Mammary epithelial cell (primary cell): ENCODE data around the gene ABCA6.

ENCODE experiments used
- EZH2 ChIP-seq: IDR thresholded peaks from 2 replicates; pipeline ENCODE4 v1.6.1; 2012; ENCODE audit warnings: low read length, inconsistent platforms, borderline replicate concordance
- TF ChIP-seq, protein P1 (sequence below), 2 donors: IDR thresholded peaks in 1 of 2; conservative IDR thresholded peaks in 1 of 2; 2 replicates each; pipeline ENCODE4 v1.5.1; 2011 to 2012; ENCODE audit warnings: inconsistent platforms in 2 of 2, low read length in 2 of 2, mild to moderate bottlenecking in 2 of 2, control low read depth in 1 of 2, low read depth in 1 of 2; ENCODE audit not compliant: insufficient read depth in 1 of 2; ENCODE audit errors: extremely low read depth in 1 of 2

DNA sequence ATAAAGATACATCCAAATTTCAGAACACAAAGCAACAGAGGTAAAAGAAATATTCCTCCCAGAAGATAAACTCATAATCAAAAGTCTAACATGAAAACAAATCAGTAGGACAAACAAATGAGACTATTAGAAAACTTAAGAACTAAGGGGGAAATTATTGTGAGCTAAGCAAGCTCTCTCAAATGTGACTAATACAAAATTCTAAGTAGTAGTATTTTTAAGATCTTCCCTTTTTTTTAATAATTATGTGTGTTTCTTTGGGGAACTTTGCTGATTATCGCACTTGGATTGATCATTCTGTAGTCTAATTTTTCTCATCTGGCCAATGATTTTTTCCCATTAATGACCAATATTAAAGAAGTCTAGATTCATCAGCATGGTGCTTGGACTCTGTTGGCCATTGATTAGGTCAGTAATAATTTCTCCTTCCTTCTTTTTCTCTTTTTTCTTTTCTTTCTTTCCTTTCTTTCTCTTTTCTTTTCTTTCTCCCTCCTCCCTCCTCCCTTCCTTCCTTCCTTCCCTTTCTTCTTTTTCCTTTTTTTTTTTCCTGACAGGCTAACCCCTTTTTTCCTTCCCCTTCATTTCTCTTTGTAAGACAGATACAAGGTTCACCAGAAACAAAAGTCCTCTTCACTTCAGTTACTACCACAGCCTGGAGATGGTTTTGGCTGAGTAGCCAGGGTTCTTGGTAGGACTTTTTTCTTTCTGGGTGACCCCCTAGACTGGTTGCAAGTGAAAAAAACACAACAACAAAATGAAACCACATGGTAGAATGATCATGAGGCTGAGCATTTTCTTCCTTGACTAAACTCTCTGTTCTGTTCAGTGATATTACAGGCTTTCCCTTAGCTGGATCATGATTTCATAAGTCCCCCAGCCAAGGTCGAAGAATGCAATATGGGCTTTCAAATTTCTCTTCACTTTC, 2.9 kb upstream of the ABCA6 start:
- TF ChIP-seq, protein P1, sequence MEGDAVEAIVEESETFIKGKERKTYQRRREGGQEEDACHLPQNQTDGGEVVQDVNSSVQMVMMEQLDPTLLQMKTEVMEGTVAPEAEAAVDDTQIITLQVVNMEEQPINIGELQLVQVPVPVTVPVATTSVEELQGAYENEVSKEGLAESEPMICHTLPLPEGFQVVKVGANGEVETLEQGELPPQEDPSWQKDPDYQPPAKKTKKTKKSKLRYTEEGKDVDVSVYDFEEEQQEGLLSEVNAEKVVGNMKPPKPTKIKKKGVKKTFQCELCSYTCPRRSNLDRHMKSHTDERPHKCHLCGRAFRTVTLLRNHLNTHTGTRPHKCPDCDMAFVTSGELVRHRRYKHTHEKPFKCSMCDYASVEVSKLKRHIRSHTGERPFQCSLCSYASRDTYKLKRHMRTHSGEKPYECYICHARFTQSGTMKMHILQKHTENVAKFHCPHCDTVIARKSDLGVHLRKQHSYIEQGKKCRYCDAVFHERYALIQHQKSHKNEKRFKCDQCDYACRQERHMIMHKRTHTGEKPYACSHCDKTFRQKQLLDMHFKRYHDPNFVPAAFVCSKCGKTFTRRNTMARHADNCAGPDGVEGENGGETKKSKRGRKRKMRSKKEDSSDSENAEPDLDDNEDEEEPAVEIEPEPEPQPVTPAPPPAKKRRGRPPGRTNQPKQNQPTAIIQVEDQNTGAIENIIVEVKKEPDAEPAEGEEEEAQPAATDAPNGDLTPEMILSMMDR (conservative IDR thresholded peaks at IDR 0.05 in 1 of 2, IDR thresholded peaks at IDR 0.05 in 1 of 2; ENCODE audit: extremely low read depth in 1 of 2, insufficient read depth in 1 of 2, low read depth in 1 of 2, low read length in 2 of 2) = no peak
- no peak for TF ChIP-seq EZH2
